K562 (cell line): Measurements from ENCODE around the gene PTPRR. TPM values are rescaled to one million over a fixed set of nuclear protein-coding genes. Genes with fewer than 3 reads are reported as not detected.

Experiments used
- FOSL1 ChIP-seq: fragments of 200-800 bp; sonication (Bioruptor generic); conservative IDR thresholded peaks from 2 replicates; pipeline ENCODE4 v1.6.1; 2016; ENCODE audit warnings: missing genetic modification characterization, missing compliant biosample characterization
- GABPB1 ChIP-seq: sonication (generic); formaldehyde crosslinking; IDR thresholded peaks from 2 replicates; pipeline ENCODE4 v1.8.0; 2022; ENCODE audit warnings: mild to moderate bottlenecking, missing genetic modification reagents
- GTF3C2 ChIP-seq: IDR thresholded peaks from 3 replicates; pipeline ENCODE4 v1.6.1; 2011; ENCODE audit warnings: borderline replicate concordance, mild to moderate bottlenecking, moderate library complexity; ENCODE audit not compliant: insufficient read length; ENCODE audit errors: extremely low read depth
- HDAC3 ChIP-seq: fragments of 450-650 bp; IDR thresholded peaks from 2 replicates; pipeline ENCODE4 v1.6.1; 2018; ENCODE audit warnings: borderline replicate concordance, mild to moderate bottlenecking, moderate library complexity; ENCODE audit not compliant: partially characterized antibody
- HOMEZ ChIP-seq: fragments of 250-450 bp; sonication (Bioruptor Pico); IDR thresholded peaks from 2 replicates; pipeline ENCODE4 v1.4.0; 2020; ENCODE audit warnings: mild to moderate bottlenecking, moderate library complexity
- POLR2AphosphoS5 ChIP-seq: IDR thresholded peaks from 2 replicates; pipeline ENCODE4 v1.6.1; 2011; ENCODE audit warnings: mild to moderate bottlenecking, low read depth, low read length, moderate library complexity; ENCODE audit not compliant: control insufficient read depth, insufficient read depth
- REST ChIP-seq, 2 experiments: fragments of 450-650 bp; formaldehyde crosslinking in 1 of 2; IDR thresholded peaks; 2 replicates each; pipeline versions ENCODE4 v1.4.0 to v1.6.1; 2014 to 2020; ENCODE audit warnings: mild to moderate bottlenecking in 2 of 2, borderline replicate concordance in 1 of 2, low read depth in 1 of 2
- VEZF1 ChIP-seq: fragments of 200-800 bp; sonication (Bioruptor generic); IDR thresholded peaks from 2 replicates; pipeline ENCODE4 v1.6.1; 2017; ENCODE audit warnings: missing genetic modification characterization, missing compliant biosample characterization
- ZNF277 ChIP-seq: fragments of 250-450 bp; sonication (Bioruptor Pico); IDR thresholded peaks from 2 replicates; pipeline ENCODE4 v1.8.0; 2022; ENCODE audit warnings: inconsistent platforms, mild to moderate bottlenecking, moderate library complexity, borderline replicate concordance
- ZNF699 ChIP-seq: fragments of 250-450 bp; sonication (Bioruptor Pico); IDR thresholded peaks from 2 replicates; pipeline ENCODE4 v1.8.0; 2021; ENCODE audit warnings: mild to moderate bottlenecking, moderate library complexity; ENCODE audit not compliant: insufficient replicate concordance
- polyA plus RNA-seq, 8 experiments: library from polyadenylated mRNA; depleted of rRNA in 4 of 8; stranded (reverse) in 5 of 8; unstranded in 3 of 8; fragments of >200 nt; fragmentation: Nextera tagmentation in 2 of 8; fragmentation: Illumina TruSeq in 1 of 8; extraction: Ambion mirVana in 2 of 8; extraction: Trizol in 1 of 8; gene quantifications; 2 replicates each; pipeline versions ENCODE4 v1.2.1 to v1.2.3, GENCODE V29; 2011 to 2014; ENCODE audit warnings: inconsistent platforms in 1 of 8, missing spikeins in 1 of 8
- total RNA-seq, 7 experiments: library from RNA; depleted of rRNA in 6 of 7; stranded (reverse); fragments of >200 nt in 6 of 7; fragmentation: Illumina TruSeq in 2 of 7; extraction: Trizol in 2 of 7; gene quantifications; 2 replicates each; pipeline versions ENCODE4 v1.2.1 to v1.2.3, GENCODE V29; 2011 to 2021; ENCODE audit warnings: low replicate concordance in 1 of 7

PTPRR gene
- total and polyA plus RNA-seq, 9 of the 15 experiments (the other 6 are each of a cell fraction or from before 2014, with no cell fraction given): 6.6 to 41.7 (median 12.3) TPM

GRCh38 chr12:70756118-70756517, 164.4 kb downstream of the PTPRR start (continued):
- TF ChIP-seq GTF3C2 (no peak), REST (IDR thresholded peaks at IDR 0.05; ENCODE audit: borderline replicate concordance) (no peak; the same call in 1 of the 2 replicates), REST (CRISPR knock-in tag; IDR thresholded peaks at IDR 0.05; ENCODE audit: low read depth) (no peak), ZNF277 (CRISPR knock-in tag) (no peak), HOMEZ (CRISPR knock-in tag) (no peak), VEZF1 (0 out of 2 replicates have a peak, but pooled peaks have one; percentile 25), POLR2AphosphoS5 (no peak), ZNF699 (CRISPR knock-in tag) (no peak), FOSL1 (tag) (peak; percentile 96), GABPB1 (CRISPR knock-in tag) (no peak), HDAC3 (no peak)
